Measurements from ENCODE around the gene ASTN2.

Gene ASTN2

GRCh38 chr9:117392992-117393391, 21.9 kb downstream of the ASTN2 start:
- POLR2A ChIA-PET, result no interaction called here
- CTCF ChIA-PET, result interaction anchor here (0.8 to 1.5 kb wide), 3 partner anchors 8 to 19 kb away, joined by 3 read pairs; no protein-coding TSS in a partner anchor
- TF ChIP-seq CTCF (IDR thresholded peaks at IDR 0.05; ENCODE audit: control extremely low read depth, extremely low read depth, low read depth, missing control alignments), result no peak
- DNase-seq (ENCODE audit: extremely low spot score), result no peak

DNA sequence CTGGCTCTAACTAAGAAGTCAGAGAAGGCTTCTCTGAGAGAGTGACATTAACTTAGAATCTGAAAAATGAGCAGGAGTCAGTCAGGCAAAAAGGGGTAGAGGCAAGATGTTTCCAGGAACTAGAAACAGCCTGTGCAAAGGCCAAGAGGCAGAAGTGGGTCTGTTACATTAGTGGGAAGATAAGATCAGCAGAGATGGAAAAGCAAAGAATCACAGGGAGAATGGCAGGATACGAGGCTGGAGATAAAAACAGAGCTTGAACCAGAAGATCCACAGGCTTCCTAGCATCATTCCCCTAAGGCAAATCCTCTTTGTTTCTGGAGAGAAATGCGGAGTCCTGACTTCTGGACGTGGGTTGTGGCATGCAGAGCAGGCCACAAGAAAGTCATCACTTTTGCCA, 27.4 kb downstream of the ASTN2 start:
- POLR2A ChIA-PET, result no interaction called here
- no peak for DNase-seq (ENCODE audit: extremely low spot score)
- no peak for TF ChIP-seq CTCF (IDR thresholded peaks at IDR 0.05; ENCODE audit: control extremely low read depth, extremely low read depth, low read depth, missing control alignments)
- CTCF ChIA-PET, result interaction anchor here (1.0 kb wide), 1 partner anchor 17 kb away, joined by 3 read pairs; no protein-coding TSS in a partner anchor

GRCh38 chr9:117379341-117379740, 35.5 kb downstream of the ASTN2 start:
- CTCF ChIA-PET, result interaction anchor here (0.8 kb wide), 1 partner anchor 10 kb away, joined by 4 read pairs; no protein-coding TSS in a partner anchor
- POLR2A ChIA-PET, result no interaction called here
- TF ChIP-seq CTCF (IDR thresholded peaks at IDR 0.05; ENCODE audit: control extremely low read depth, extremely low read depth, low read depth, missing control alignments), result no peak
- DNase-seq (ENCODE audit: extremely low spot score), result no peak

- no peak for TF ChIP-seq CTCF (IDR thresholded peaks at IDR 0.05; ENCODE audit: control extremely low read depth, extremely low read depth, low read depth, missing control alignments)
- ChIA-PET POLR2A (no interaction called here), CTCF (interaction anchor here (1.2 to 2.0 kb wide), 2 partner anchors 17 to 110 kb away, joined by 3 to 5 read pairs; no protein-coding TSS in a partner anchor)
- no peak for DNase-seq (ENCODE audit: extremely low spot score)
Observed at GRCh38 chr9:117377046-117377445, 37.8 kb downstream of the ASTN2 start.

DNA sequence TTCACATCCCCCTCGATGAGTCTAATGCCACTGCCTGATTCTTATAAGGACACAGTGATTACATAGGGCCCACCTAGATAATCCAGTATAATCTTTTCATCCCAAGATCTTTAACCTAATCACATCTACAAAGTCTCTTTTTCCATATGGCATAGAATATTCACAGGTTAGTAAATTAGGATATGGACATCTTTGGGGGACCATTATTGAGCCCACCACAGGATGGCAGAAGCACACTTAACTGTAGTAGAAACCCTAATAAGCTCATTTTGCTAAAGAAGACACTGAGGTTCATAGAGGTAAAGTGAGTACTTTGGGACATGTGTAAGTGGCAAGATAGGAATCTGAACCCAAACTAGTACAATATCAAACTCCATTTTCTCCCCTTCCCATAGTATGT, 38.9 kb downstream of the ASTN2 start:
- ChIA-PET POLR2A (no interaction called here), CTCF (interaction anchor here (1.2 to 2.0 kb wide), 2 partner anchors 18 to 111 kb away, joined by 3 to 5 read pairs; no protein-coding TSS in a partner anchor)
- TF ChIP-seq CTCF (IDR thresholded peaks at IDR 0.05; ENCODE audit: control extremely low read depth, extremely low read depth, low read depth, missing control alignments), result no peak
- no peak for DNase-seq (ENCODE audit: extremely low spot score)

DNA sequence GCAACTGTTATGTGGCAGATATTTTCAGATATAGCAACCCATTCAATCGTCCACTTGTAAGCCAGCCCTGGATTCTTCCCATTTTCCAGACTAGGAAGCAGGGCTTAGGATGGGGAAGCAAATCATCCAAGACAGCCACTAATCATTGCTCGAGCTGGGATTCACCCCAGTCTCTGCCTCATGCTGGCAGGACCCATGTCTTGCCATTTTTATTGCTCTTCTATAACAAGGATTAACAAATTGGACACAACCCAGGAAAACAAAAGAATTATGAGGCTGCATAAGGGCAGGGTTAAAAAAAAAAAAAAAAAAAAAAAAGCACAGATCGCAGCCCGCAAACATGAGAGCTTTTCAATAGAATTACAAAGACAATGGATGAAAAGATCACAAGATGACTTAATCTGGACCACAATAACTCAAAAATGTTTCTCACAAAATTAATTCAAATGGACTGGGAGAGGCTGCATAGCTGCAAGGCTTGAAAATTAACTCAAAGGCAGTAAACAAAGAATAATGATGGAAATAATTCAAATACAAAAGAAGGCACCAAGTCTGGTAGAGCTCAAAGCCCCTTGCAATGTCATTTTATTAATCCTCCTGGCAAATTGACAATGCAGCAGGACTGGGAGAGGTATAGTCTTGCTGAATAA, 40.7 kb downstream of the ASTN2 start:
- no peak for DNase-seq (ENCODE audit: extremely low spot score)
- TF ChIP-seq CTCF (IDR thresholded peaks at IDR 0.05; ENCODE audit: control extremely low read depth, extremely low read depth, low read depth, missing control alignments), result no peak
- ChIA-PET CTCF (interaction anchor here (1.4 kb wide), 1 partner anchor 12 kb away, joined by 3 read pairs; no protein-coding TSS in a partner anchor), POLR2A (no interaction called here)

All from GM10248 (cell line).